T-helper 9 cell (primary cell): ENCODE data around the gene GABRP.
"Not testable (repeated sequence)": the region's sequence is repeated elsewhere in the genome, so short reads cannot be mapped to it uniquely, and the experiment has no call there.

Source experiments
- DNase-seq: peaks from one replicate; pipeline ENCODE4 v3.0.0-alpha.2; 2020

Gene GABRP

DNA sequence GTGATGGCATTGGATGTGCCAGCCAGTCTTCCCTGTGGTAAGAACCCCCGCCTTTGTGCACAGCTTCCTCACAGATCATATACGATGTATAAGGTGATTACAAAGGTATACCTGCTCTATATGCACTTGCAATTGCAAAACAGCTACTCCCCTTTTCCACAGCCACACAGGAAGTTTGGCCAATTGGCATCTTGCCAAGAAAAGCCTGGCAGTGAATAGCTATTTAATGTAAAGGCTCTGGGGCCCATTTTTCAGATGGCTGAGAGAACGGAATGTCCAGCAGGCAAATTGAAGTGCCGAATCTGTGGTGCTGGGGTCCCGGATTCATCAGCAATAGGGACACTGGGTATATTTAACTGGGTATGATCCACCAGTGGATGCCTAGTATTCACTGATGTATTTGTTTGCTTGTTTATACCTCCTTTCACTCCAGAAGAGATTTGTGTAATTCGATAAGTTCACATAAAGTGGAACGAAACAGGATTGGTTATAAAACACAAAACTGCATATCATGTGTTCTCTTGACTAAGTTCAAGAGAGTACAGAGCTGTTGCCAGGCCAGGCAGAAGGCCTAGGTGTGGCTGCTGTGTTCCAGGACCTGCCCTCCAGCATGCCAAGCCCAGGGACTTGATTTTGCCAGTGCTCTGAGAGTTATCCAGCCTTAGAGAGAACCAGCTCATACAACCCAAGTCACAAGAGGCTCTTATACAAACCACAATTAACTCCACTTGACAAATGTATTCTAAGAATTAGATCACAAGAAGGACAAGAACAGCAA lies 27.7 kb upstream of the GABRP start:
- no peak for DNase-seq

DNA sequence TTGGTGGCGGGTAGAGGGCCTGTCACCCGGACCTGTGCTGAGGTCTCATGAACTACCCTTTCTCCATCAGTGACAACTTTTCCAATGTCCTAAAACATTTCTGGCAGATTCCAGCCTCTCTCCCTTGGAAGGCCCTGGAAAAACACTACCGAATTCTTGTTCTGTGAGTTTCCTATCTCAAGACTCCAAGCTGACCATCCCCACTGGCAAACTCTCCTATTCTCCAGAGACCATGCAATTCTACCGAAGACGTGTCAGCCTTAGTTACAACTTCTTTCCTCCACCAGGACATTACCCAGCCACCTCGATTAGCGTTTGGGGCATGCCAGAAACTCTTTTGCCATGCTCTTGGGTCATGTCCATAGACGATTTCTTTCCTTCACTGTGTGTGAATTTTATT lies 26.8 kb upstream of the GABRP start:
- DNase-seq: no peak

DNA sequence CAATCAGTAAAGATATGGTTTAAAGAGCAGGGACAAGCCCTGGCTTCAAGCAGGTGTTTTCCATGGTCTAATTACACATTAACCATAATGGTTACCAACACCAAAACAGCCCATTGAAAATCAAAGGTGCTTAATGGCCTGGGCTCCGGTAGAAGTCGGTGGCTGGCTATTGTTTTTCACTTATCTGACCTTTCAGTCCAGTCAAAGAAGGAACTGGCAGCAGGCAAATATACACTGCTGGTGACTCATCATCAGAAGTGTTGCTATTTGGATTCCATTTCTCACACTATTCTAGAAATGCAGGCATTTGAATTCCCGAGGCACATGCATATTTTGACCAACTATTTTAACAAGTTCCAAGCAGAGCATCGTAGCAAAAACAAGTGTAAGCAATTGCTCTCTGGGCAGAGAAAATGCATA lies 26.3 kb upstream of the GABRP start:
- DNase-seq: no peak

DNA sequence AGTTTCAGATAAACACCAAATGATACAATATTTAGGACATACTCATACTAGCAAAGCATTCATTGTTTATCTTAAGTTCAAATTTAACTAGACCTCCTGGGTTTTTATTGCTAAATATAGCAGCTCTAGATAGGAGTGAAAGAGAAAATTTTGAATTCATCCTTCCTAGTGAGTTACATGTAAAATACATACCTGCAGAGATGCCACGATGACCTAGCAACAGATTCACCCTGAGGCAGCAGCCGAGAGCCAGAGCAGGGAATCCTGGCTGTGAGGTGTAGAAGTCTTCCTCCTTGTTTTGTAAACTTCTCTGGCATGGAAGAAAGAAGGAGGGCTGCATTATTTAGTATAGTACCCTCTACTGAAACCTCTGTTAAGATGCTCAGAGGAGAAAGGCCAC lies 25.9 kb upstream of the GABRP start:
- DNase-seq: no peak

DNA sequence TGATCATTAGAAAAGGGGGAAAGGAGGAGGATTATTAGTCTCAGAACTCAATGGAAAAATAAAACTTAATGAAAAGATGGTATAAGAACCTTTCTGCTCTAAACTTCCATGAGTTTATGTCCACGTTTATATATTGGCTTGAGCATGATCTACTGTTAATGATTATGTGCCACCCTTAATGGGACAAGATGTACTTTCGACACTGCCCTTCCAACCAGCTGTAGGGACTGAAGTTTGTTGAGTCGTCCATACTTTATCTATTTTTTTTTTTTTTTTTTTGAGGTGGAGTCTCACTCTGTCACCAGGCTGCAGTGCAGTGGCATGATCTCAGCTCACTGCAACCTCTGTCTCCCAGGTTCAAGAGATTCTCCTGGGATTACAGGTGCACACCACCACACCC lies 25.0 kb upstream of the GABRP start:
- DNase-seq: no peak

DNA sequence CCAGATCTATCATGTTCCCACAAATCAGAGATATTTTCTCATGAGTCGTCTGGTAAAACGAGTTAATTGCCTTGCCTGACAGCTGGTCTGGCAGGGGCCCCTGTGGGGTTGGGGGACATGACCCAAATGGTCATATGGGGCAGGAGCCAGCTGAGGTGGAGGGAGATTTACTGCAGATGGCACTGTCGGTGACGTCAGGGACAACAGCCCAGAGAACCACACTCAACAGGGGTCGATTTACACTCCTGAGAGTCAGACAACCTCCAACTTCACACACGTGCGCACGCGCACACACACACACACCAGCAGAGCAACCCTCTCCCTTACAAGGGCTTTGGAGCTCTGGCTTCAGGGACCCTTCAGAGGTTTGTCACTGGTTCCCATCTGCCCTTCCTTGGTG lies 23.4 kb upstream of the GABRP start:
- DNase-seq: no peak

DNA sequence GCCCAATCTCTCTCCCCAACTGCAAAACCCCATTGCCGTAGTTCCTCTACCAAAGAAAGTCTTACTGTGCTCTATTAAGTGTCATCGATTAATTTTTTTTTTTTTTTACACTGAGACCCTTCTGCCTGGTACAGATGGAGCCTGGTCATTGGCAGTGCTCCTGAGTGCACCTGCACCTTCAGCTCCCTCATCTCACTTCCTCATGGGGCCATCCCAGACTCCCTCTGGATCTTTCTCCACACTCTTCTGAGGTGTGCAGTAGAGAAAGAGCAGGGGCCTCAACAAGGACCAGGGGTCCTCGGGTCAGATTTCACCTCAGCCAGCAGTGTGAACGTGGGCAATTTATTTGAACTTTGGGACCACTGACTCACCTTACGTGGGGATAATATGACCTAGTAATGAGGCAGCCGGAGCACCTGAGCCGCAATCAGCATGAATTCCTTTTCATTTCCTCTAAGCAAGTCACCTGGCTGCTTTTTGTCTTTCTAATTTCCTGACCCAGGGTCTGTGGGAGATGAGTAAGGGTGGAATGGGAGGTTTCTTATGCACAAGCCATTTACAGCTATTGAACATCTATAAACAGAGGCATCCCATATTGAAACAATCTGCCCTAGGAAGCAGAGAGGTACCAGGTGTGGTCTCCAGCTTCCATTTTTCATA lies 22.3 kb upstream of the GABRP start:
- no peak for DNase-seq

DNA sequence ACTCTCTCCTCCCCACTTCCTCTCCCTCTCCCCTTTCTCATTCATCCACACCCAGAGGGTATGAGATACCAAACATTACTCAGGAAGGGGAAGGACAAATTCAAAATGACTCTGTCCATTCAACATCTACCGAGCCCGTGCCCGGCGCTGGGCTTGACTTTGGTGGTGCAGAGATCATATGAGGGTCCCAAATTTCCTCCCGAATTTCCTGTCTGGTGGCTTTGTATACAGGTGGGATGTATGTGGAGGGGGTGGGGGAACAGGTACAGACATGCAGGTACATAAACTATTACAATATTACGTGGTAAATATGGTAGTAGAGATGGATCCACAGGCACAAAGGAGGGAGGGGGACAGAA lies 21.8 kb upstream of the GABRP start:
- no peak for DNase-seq

DNA sequence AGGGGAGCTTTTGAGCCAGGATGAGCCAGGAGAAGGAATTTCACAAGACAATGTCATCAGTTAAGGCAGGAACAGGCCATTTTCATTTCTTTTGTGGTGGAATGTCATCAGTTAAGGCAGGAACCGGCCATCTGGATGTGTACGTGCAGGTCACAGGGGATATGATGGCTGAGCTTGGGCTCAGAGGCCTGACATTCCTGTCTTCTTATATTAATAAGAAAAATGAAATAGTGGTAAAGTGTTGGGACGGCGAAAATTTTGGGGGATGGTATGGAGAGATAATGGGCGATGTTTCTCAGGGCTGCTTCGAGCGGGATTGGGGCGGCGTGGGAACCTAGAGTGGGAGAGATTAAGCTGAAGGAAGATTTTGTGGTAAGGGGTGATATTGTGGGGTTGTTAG lies 21.2 kb upstream of the GABRP start:
- DNase-seq: not testable (repeated sequence)

DNA sequence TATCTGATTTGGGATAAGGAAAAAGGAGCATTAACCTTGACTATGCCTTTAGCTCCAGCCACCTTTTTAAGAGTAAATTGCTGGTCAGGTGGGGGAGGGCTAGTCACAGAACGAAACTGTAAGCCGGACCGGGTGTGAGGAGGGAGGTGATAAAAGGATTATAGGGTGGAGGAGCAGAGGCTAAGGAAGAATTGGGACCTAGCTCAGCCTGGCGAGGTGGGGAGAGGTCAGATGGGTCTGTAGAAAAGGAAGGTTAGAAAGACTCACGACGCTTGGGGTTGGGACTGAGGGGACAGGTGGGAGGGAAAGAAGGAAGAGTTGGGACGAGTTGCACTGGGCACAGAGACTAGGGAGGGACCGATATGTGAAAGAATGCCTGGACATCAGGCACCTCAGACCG lies 17.7 kb upstream of the GABRP start:
- not testable (repeated sequence) for DNase-seq

DNA sequence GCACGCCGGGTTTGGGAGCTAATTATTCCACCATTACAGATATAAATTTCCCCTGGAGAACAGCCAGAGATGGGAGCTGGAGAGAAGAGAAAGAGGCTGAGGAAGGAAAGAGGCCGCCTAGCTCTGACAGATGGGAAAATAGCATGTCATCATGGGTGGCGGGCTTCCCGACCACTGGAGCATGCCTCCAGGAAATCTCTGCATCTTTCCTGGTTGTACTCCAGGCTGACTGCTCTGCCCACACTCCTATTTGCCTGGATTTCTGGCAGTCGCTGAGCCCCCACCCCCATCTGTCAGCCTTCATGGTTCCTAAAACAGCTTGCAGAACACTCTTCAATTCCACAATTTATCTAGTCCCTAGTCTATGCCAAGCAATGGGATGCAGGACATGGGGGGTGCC lies 14.3 kb upstream of the GABRP start:
- no peak for DNase-seq

DNA sequence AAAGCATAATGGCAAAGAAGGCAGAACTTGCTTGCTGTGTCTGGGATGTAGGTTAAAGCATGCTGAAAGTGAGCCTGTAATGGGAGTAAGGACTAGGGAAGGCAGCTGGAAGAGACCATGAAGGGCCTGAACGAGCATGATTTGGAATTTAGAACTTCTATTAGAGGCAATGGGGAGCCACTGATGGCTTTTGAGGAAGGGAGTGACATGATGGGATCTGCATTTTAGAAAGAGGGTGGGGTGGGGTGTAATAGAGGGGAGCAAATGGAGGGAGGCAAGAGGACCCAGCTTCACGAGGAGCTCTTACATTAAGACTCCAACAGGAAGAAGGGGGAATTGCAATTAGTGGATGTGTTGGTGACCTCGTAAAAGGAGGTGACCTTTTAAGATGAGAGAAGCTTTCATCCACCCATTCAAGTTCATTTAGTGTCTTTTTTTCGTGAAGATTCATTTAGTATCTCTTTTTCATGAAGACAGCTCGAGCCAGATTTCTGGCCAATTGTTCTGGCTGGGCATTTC lies 13.6 kb upstream of the GABRP start:
- DNase-seq: no peak

DNA sequence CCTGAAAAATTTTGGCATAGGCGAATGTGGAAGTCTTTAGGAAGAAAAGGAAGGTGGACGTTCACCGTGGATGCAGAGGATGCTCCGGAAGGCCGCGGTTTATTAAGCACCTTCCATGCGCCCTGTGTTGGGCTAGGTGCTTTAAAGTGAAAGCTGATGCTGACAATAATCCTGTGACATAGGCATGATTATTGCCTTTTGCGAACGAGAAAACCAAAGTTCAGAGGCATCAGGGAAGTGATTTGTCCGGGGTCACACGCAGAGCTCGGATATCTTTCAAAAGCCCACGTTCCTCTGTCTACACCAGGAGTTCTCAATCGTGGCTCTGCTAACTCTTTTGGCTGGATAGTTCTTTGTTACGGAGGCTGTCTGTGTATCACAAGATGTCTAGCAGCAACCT lies 12.0 kb upstream of the GABRP start:
- no peak for DNase-seq

DNA sequence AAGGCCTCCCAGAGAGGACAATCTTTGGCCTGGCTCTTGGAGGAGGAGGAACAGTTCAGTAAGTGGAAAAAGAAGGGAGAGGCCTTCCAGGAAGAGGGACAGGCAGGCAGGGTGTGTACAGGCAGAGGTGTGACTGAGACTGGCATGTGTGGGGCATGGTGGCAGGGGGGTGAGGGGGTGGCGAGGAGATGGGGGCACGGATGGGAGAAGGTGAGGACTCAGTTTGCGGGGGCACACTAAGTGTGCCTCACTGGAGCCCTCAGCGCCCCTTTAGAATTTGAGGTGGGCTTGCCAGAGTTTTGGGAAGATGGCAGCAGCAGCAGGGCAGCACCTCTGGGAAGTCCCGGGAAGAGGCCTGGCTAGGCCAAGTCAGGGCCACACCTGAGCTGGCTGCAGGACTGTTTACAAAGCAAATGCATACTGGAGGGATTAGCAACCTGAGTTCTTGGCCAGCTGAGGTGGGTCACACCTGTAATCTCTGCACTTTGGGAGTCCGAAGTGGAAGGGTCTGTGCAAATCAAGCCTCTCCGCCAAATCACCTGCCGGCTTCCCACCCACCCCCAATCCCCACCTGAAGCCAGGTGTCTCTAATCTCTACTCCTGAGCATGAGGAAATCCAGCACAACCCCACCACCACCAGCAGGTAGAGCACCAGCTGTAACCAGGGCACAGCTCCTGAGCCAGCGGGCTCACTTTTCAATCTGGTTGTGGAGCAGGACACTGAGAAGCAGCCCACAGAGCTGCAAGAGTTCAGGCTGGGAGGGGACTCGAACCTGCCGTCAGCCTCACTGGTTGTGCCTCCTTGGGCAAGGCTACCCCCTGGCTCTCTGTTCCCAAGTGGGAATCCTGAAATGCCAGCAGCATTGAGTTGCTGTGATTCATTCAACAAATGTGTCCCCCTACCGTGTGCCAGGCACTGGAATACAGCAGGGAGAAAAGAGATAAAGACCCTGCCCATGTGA lies 10.2 kb upstream of the GABRP start:
- no peak for DNase-seq

DNA sequence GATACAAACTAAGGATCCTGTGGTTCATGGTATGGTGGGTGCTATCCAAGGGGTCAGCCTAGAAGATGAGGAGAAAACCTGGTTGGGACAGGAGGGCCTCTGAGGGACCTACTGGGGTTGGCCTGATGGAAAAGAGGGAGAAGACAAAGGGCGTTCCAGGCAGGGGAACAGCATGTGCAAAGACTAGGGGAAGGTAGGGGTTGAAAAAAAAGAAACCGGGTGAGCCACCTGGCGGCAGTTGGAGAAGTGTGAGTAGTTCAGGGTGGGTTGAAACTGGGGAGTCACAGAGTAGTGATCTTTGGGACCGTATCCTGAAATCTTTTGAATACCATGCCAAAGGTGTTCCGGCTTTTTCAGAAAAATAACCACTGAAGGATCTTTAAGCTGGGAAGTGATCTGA lies 8.7 kb upstream of the GABRP start:
- DNase-seq: no peak

DNA sequence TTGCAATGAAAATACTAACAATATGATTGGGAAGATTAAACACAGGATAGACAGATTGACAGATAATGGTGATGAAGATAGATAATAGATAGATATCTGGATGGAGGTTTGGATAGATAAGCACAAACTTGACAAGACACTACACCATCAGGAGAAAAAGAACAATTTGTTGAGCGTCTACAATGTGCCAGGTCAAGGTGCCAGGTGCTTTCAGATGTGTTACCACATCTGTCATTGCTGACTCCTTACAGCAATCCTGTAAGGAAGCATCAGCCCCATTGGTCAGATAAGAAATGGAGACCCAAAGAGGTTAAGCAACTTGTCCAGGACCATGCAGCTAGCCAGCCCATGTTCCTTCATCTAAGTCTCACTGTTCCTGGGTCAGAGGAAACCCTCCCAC lies 1.6 kb upstream of the GABRP start:
- DNase-seq: no peak

DNA sequence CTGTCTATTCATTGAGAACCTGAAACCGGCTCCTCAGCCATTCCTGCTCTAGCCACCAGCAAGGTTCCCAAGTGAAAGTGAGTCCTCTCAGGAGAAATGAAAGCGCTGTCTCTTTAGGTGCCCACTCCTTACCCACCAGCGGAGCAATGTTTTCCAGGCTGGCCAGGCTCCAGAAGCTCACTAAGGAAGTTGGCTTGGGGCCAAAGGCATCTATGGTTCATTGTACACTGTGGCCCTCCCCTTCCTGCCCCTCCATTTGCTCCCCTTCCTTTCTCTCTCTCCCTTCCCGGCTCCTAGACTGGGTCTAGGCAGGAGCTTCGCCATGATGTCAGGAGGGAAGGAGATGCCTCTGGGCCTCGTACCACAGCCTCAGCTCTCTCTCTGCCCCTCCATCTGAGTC lies 1.1 kb upstream of the GABRP start:
- DNase-seq: no peak

DNA sequence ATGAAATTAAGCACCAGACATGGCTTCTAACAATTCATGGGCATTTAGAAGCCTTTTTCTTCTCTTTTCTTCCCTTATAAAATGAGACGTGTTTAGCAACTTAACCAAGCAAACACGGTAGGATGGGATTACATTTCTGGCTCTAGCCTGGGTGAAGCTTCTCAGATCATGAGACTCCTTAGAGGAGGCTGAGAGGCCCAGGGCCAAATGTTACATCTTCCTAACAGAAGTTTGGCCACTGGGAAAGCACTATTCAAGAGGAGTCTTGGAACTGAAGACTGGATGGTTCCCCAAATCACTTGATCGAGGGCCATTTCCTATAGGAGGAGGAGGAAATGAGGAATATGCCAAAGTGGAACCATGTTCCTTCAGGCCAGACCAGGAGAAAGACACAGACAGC lies 1.9 kb downstream of the GABRP start:
- DNase-seq: no peak

DNA sequence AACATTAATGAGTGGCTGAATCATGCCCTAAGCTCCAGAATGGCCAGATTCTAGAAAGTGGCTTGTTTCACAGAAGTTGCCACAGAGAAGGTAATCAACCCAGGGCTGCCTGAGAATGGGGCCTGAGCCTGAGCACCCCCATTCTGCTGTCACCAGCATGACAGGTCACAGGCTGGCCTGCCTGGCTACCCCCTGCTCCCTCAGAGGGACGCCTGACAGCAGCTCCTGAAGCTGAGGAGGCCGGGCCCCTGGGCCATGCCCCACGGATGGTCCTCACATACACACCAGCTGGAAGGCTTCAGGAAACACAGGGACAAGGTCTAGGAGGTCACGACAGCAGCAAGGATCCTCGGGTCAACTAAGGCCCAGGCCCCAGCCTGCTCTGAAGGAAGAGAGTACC lies 3.7 kb downstream of the GABRP start:
- DNase-seq: no peak

DNA sequence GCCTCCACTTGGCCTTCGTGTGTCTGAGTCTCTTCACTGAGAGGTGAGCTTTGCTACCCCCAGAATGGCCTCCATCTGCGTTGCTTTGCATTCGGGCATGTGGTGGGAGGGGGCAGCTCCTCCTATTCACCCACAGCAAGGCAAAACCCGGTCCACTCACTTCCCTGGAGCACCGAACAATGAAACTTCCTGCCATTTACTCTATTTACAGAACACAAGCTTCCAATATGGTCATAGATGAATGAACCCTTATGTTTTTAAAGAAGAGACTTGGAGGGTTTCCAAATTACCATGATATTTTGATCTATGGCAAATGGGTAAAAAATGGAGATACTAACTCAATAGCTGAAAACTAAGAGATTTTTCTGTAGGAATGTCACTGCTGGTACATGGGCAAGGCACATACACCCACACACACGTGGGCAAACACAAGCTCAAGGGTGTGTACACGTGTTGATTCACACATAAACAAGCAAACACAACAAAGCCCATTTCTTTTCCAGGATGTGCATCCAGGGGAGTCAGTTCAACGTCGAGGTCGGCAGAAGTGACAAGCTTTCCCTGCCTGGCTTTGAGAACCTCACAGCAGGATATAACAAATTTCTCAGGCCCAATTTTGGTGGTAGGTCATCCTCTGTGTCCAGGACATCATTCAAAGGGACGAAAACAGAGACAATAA lies 5.2 kb downstream of the GABRP start:
- DNase-seq: no peak

DNA sequence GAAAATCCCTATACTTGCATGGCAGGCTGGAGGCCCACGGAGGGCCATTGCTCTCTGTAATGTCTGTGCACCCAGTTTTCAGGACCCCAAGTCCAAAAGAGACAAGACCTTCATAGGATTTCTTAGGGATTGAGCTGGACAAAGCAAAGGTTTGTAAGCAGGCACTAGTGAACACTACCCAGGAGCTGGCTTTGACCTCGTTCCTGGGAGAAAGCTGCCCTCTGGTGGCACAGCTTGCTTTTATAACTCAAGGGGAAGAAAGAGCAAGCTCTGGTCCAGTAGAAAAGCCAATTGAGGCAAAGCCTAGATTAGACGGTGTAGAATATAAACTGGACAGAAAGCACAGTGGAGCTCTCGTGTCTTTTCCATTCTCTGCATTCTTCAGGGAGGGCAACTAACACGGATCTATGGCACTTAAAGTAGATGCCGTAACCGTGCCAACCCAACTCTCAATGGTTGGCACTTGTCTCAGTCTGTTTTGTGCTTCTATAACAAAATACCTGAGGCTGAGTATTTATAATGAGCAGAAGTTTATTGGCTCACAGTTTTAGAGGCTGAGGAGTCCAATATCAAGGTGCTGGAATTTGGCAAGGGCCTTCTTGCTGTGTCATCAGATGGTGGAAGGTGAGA lies 7.9 kb downstream of the GABRP start:
- no peak for DNase-seq

DNA sequence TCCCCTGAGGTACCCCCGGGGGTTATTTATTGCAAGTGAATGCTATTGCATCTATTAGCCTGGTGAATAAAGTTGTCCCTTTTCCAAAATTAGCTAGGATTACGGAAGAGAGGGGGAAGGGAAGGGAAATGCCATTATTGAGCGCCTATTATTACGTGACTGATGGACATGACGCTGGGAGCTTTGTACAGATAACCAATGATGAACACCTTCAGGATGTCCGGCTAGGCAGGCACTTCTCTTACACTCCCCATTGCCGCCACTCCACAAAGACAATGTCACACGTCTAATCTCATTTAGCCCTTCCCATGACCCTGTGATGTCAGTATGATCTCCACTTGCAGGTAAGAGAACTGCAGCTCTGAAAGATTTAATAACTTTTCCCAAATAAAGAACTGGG lies 9.4 kb downstream of the GABRP start:
- no peak for DNase-seq
